ENCODE results near the gene CSNK2A3. TPM values are rescaled to one million over a fixed set of nuclear protein-coding genes. Genes with fewer than 3 reads are reported as not detected.

Gene CSNK2A3
- total RNA-seq, 1 donor from 2014 or later = 17.4 TPM

- Mint-ChIP-seq H3K9me3 (ENCODE audit: unreplicated experiment) (peaks cover 3% of the 10 kb centered on the region), H3K36me3 (ENCODE audit: unreplicated experiment) (peaks cover 4% of the 10 kb centered on the region), H3K27ac (ENCODE audit: unreplicated experiment) (no peak overlapping the region), H3K27me3 (ENCODE audit: unreplicated experiment) (peaks cover 8% of the 10 kb centered on the region), H3K4me3 (ENCODE audit: unreplicated experiment) (no peak overlapping the region), H3K4me1 (ENCODE audit: low read depth, unreplicated experiment) (peaks cover 8% of the 10 kb centered on the region)
- no peak for DNase-seq
- no peak for TF ChIP-seq CTCF (IDR thresholded peaks at IDR 0.05; ENCODE audit: partially characterized antibody, unreplicated experiment)
Measured at GRCh38 chr11:11304550-11304949, 48.5 kb downstream of the CSNK2A3 start.

GRCh38 chr11:11302565-11302964 is 50.5 kb downstream of the CSNK2A3 start:
- DNase-seq = no peak
- peaks cover 3% of the 10 kb centered on the region for H3K9me3 Mint-ChIP-seq (ENCODE audit: unreplicated experiment)

More at GRCh38 chr11:11302565-11302964, 50.5 kb downstream of the CSNK2A3 start:
- Mint-ChIP-seq H3K27me3 (ENCODE audit: unreplicated experiment) (peaks cover 10% of the 10 kb centered on the region), H3K27ac (ENCODE audit: unreplicated experiment) (no peak overlapping the region), H3K4me3 (ENCODE audit: unreplicated experiment) (no peak overlapping the region), H3K4me1 (ENCODE audit: low read depth, unreplicated experiment) (peaks cover 13% of the 10 kb centered on the region), H3K36me3 (ENCODE audit: unreplicated experiment) (peaks cover 4% of the 10 kb centered on the region)
- no peak for TF ChIP-seq CTCF (IDR thresholded peaks at IDR 0.05; ENCODE audit: partially characterized antibody, unreplicated experiment)

Measured in glutamatergic neuron (in vitro differentiated cells).